Bronchial epithelial cell (primary cell): ENCODE results near the gene BCL7A. TPM values are rescaled to one million over a fixed set of nuclear protein-coding genes. Genes with fewer than 3 reads are reported as not detected.

ENCODE experiments used
- DNase-seq: peaks from one replicate; pipeline ENCODE4 v3.0.0-alpha.2; 2010; ENCODE audit warnings: low read depth
- FAIRE-seq: peaks from 2 replicates; lab custom pipeline; 2011; peaks lifted over from hg19 to GRCh38; lab: Jason Lieb, UNC
- H3K27me3 ChIP-seq: 2 replicates; pipeline ENCODE4 v1.5.1; 2011; ENCODE audit warnings: low read length; ENCODE audit not compliant: control insufficient read depth, insufficient read depth
- H3K36me3 ChIP-seq: 2 replicates; pipeline ENCODE4 v1.5.1; 2011; ENCODE audit warnings: low read length; ENCODE audit not compliant: control insufficient read depth, insufficient read depth
- H3K4me3 ChIP-seq: 2 replicates; pipeline ENCODE4 v1.5.1; 2011; ENCODE audit warnings: mild to moderate bottlenecking, low read depth, low read length, control low read depth
- CTCF ChIP-seq: IDR thresholded peaks from 2 replicates; pipeline ENCODE4 v1.5.1; 2011; ENCODE audit warnings: mild to moderate bottlenecking, moderate library complexity, low read length, control low read depth, inconsistent platforms; ENCODE audit not compliant: insufficient read depth, severe bottlenecking
- total RNA-seq: library from RNA; depleted of rRNA; stranded (reverse); fragments of >200 nt; gene quantifications from 2 replicates; pipeline ENCODE4 v1.2.1, GENCODE V29; 2014

The BCL7A gene
- total RNA-seq, 1 donor from 2014 or later: 17.1 TPM

GRCh38 chr12:122079532-122080081 is 57.9 kb downstream of the BCL7A start:
- FAIRE-seq (no peak), DNase-seq (no peak)
- Histone ChIP-seq H3K27me3 (no peaks in the 10 kb centered on the region), H3K4me3 (peak overlapping the region; percentile 56), H3K36me3 (peaks cover 4% of the 10 kb centered on the region)
- TF ChIP-seq CTCF: no peak

GRCh38 chr12:122080149-122081082 is 58.7 kb downstream of the BCL7A start:
- Histone ChIP-seq H3K36me3 (peaks cover 4% of the 10 kb centered on the region), H3K4me3 (peak overlapping the region; percentile 56), H3K27me3 (no peaks in the 10 kb centered on the region)
- no peak for TF ChIP-seq CTCF
- DNase-seq: peak; percentile 92
- no peak for FAIRE-seq

- TF ChIP-seq CTCF: no peak
- DNase-seq: peak; percentile 89
- Histone ChIP-seq H3K27me3 (no peaks in the 10 kb centered on the region), H3K36me3 (peaks cover 4% of the 10 kb centered on the region), H3K4me3 (peak overlapping the region; percentile 56)
- no peak for FAIRE-seq
These were observed 59.5 kb downstream of the BCL7A start for GRCh38 chr12:122081083-122081696.

- Histone ChIP-seq H3K36me3 (peaks cover 6% of the 10 kb centered on the region), H3K4me3 (peak overlapping the region; percentile 14), H3K27me3 (no peaks in the 10 kb centered on the region)
- peak; percentile 40 for DNase-seq
- FAIRE-seq: no peak
- no peak for TF ChIP-seq CTCF
These were observed 60.1 kb downstream of the BCL7A start for GRCh38 chr12:122081697-122082221.

DNA sequence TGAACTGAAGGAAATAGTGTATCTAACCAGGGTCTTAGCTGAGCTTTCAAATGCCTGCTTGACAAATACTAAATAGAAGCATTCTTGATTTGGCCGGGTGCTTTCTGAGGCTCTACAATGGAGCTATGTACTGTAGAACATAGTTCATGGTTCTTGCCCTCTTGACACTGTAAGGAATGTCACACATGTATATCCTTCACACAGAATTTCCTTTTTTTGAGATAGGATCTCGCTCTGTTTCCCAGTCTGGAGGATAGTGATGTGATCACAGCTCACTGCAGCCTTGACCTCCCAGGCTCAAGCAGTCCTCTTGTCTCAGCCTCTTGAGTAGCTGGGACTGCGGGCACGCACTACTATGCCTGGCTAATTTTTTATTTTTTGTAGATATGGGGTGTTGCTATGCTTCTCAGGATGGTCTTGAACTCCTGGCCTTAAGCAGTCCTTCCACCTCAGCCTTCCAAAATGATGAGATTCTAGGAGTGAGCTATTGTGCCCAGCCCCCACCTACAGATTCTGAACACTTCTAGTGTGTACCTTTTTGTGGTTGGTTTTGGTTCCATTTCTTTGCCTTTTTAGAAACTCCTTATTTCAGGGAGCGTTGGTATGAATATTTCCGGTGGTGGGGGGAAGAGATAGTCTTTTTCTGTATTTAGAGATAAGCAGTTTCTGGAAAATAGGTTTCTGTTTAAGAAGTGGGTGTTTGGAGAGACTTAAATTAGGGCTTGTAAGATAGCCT is 61.1 kb downstream of the BCL7A start:
- Histone ChIP-seq H3K27me3 (no peaks in the 10 kb centered on the region), H3K36me3 (peaks cover 8% of the 10 kb centered on the region), H3K4me3 (no peak overlapping the region)
- TF ChIP-seq CTCF: no peak
- FAIRE-seq (no peak), DNase-seq (no peak)
